ENCODE measurements around the gene ENO3.

Gene ENO3

GRCh38 chr17:4965311-4965986 lies 14.5 kb downstream of the ENO3 start:
- no peaks in the 10 kb centered on the region for H3K4me1 ChIP-seq (ENCODE audit: control insufficient read depth, insufficient read depth, low read length)
- H3K27me3 ChIP-seq (ENCODE audit: control insufficient read depth, insufficient read depth, low read length, poor library complexity, severe bottlenecking): no peaks in the 10 kb centered on the region
- H3K9me3 ChIP-seq (ENCODE audit: control insufficient read depth, low read length): no peaks in the 10 kb centered on the region
- no peaks in the 10 kb centered on the region for H3K36me3 ChIP-seq (ENCODE audit: control insufficient read depth, insufficient read depth, low read length)
- H3K27ac ChIP-seq (ENCODE audit: insufficient read depth, low read depth, low read length, poor library complexity, severe bottlenecking): no peak overlapping the region
- WGBS, 2 experiments: 95 to 96% methylated on average over 13 to 15 of the region's 15 CpGs
- H3K4me3 ChIP-seq (ENCODE audit: insufficient read depth, low read depth, low read length): no peak overlapping the region

- Histone ChIP-seq H3K27ac (ENCODE audit: insufficient read depth, low read depth, low read length, poor library complexity, severe bottlenecking) (peak overlapping the region; percentile 90), H3K9me3 (ENCODE audit: control insufficient read depth, low read length) (no peaks in the 10 kb centered on the region), H3K4me1 (ENCODE audit: control insufficient read depth, insufficient read depth, low read length) (no peaks in the 10 kb centered on the region), H3K4me3 (ENCODE audit: insufficient read depth, low read depth, low read length) (peak overlapping the region; percentile 81), H3K36me3 (ENCODE audit: control insufficient read depth, insufficient read depth, low read length) (no peaks in the 10 kb centered on the region), H3K27me3 (ENCODE audit: control insufficient read depth, insufficient read depth, low read length, poor library complexity, severe bottlenecking) (no peaks in the 10 kb centered on the region)
- WGBS, 2 experiments: 3 to 7% methylated on average over 42 of the region's 42 CpGs
These were observed 16.1 kb downstream of the ENO3 start for GRCh38 chr17:4966844-4967538.

- 5 to 8% methylated on average over 66 of the region's 66 CpGs for WGBS, 2 experiments
- Histone ChIP-seq H3K36me3 (ENCODE audit: control insufficient read depth, insufficient read depth, low read length) (no peaks in the 10 kb centered on the region), H3K27ac (ENCODE audit: insufficient read depth, low read depth, low read length, poor library complexity, severe bottlenecking) (peak within 1 kb of the TSS; percentile 90), H3K4me3 (ENCODE audit: insufficient read depth, low read depth, low read length) (peak within 1 kb of the TSS; percentile 81), H3K27me3 (ENCODE audit: control insufficient read depth, insufficient read depth, low read length, poor library complexity, severe bottlenecking) (no peaks in the 10 kb centered on the region), H3K4me1 (ENCODE audit: control insufficient read depth, insufficient read depth, low read length) (no peaks in the 10 kb centered on the region), H3K9me3 (ENCODE audit: control insufficient read depth, low read length) (no peaks in the 10 kb centered on the region)
These were observed 16.9 kb downstream of the ENO3 start, which contains the start of gene SPAG7 for GRCh38 chr17:4967539-4968485. SPAG7 (minus strand) TSS chr17:4967817; CDS start chr17:4967804, 13 bp downstream.

GRCh38 chr17:4968486-4969046 lies 17.6 kb downstream of the ENO3 start:
- Histone ChIP-seq H3K36me3 (ENCODE audit: control insufficient read depth, insufficient read depth, low read length) (no peaks in the 10 kb centered on the region), H3K4me3 (ENCODE audit: insufficient read depth, low read depth, low read length) (peak overlapping the region; percentile 81), H3K27me3 (ENCODE audit: control insufficient read depth, insufficient read depth, low read length, poor library complexity, severe bottlenecking) (no peaks in the 10 kb centered on the region), H3K9me3 (ENCODE audit: control insufficient read depth, low read length) (no peaks in the 10 kb centered on the region), H3K27ac (ENCODE audit: insufficient read depth, low read depth, low read length, poor library complexity, severe bottlenecking) (peak overlapping the region; percentile 82), H3K4me1 (ENCODE audit: control insufficient read depth, insufficient read depth, low read length) (no peaks in the 10 kb centered on the region)
- 4 to 8% methylated on average over 23 of the region's 23 CpGs for WGBS, 2 experiments

GRCh38 chr17:4969047-4969550 lies 18.2 kb downstream of the ENO3 start:
- H3K36me3 ChIP-seq (ENCODE audit: control insufficient read depth, insufficient read depth, low read length): no peaks in the 10 kb centered on the region
- no peak overlapping the region for H3K27ac ChIP-seq (ENCODE audit: insufficient read depth, low read depth, low read length, poor library complexity, severe bottlenecking)
- peak overlapping the region; percentile 81 for H3K4me3 ChIP-seq (ENCODE audit: insufficient read depth, low read depth, low read length)
- WGBS, 2 experiments: 25 to 29% methylated on average over 15 of the region's 15 CpGs
- H3K9me3 ChIP-seq (ENCODE audit: control insufficient read depth, low read length): no peaks in the 10 kb centered on the region
- H3K4me1 ChIP-seq (ENCODE audit: control insufficient read depth, insufficient read depth, low read length): no peaks in the 10 kb centered on the region
- no peaks in the 10 kb centered on the region for H3K27me3 ChIP-seq (ENCODE audit: control insufficient read depth, insufficient read depth, low read length, poor library complexity, severe bottlenecking)

GRCh38 chr17:4969551-4970173 lies 18.7 kb downstream of the ENO3 start:
- whole genome bisulfite sequencing, 2 experiments: 83 to 87% methylated on average over 16 of the region's 16 CpGs
- no peaks in the 10 kb centered on the region for H3K4me1 ChIP-seq (ENCODE audit: control insufficient read depth, insufficient read depth, low read length)
- peak overlapping the region; percentile 81 for H3K4me3 ChIP-seq (ENCODE audit: insufficient read depth, low read depth, low read length)
- no peak overlapping the region for H3K27ac ChIP-seq (ENCODE audit: insufficient read depth, low read depth, low read length, poor library complexity, severe bottlenecking)
- H3K9me3 ChIP-seq (ENCODE audit: control insufficient read depth, low read length): no peaks in the 10 kb centered on the region
- no peaks in the 10 kb centered on the region for H3K36me3 ChIP-seq (ENCODE audit: control insufficient read depth, insufficient read depth, low read length)
- H3K27me3 ChIP-seq (ENCODE audit: control insufficient read depth, insufficient read depth, low read length, poor library complexity, severe bottlenecking): no peaks in the 10 kb centered on the region

GRCh38 chr17:4970273-4970672 lies 19.4 kb downstream of the ENO3 start:
- no peaks in the 10 kb centered on the region for H3K9me3 ChIP-seq (ENCODE audit: control insufficient read depth, low read length)
- no peaks in the 10 kb centered on the region for H3K4me1 ChIP-seq (ENCODE audit: control insufficient read depth, insufficient read depth, low read length)
- 95 to 96% methylated on average over 8 of the region's 8 CpGs for WGBS, 2 experiments
- H3K27me3 ChIP-seq (ENCODE audit: control insufficient read depth, insufficient read depth, low read length, poor library complexity, severe bottlenecking): no peaks in the 10 kb centered on the region
- H3K27ac ChIP-seq (ENCODE audit: insufficient read depth, low read depth, low read length, poor library complexity, severe bottlenecking): no peak overlapping the region
- H3K4me3 ChIP-seq (ENCODE audit: insufficient read depth, low read depth, low read length): no peak overlapping the region
- no peaks in the 10 kb centered on the region for H3K36me3 ChIP-seq (ENCODE audit: control insufficient read depth, insufficient read depth, low read length)

GRCh38 chr17:4971826-4972225 lies 20.9 kb downstream of the ENO3 start:
- no peaks in the 10 kb centered on the region for H3K27me3 ChIP-seq (ENCODE audit: control insufficient read depth, insufficient read depth, low read length, poor library complexity, severe bottlenecking)
- no peaks in the 10 kb centered on the region for H3K9me3 ChIP-seq (ENCODE audit: control insufficient read depth, low read length)
- H3K36me3 ChIP-seq (ENCODE audit: control insufficient read depth, insufficient read depth, low read length): no peaks in the 10 kb centered on the region
- no peaks in the 10 kb centered on the region for H3K4me1 ChIP-seq (ENCODE audit: control insufficient read depth, insufficient read depth, low read length)
- H3K4me3 ChIP-seq (ENCODE audit: insufficient read depth, low read depth, low read length): no peak overlapping the region
- WGBS, 2 experiments: 95 to 97% methylated on average over 6 of the region's 6 CpGs
- no peak overlapping the region for H3K27ac ChIP-seq (ENCODE audit: insufficient read depth, low read depth, low read length, poor library complexity, severe bottlenecking)

- H3K4me1 ChIP-seq (ENCODE audit: control insufficient read depth, insufficient read depth, low read length): no peaks in the 10 kb centered on the region
- H3K27ac ChIP-seq (ENCODE audit: insufficient read depth, low read depth, low read length, poor library complexity, severe bottlenecking): no peak overlapping the region
- no peaks in the 10 kb centered on the region for H3K9me3 ChIP-seq (ENCODE audit: control insufficient read depth, low read length)
- H3K27me3 ChIP-seq (ENCODE audit: control insufficient read depth, insufficient read depth, low read length, poor library complexity, severe bottlenecking): no peaks in the 10 kb centered on the region
- no peaks in the 10 kb centered on the region for H3K36me3 ChIP-seq (ENCODE audit: control insufficient read depth, insufficient read depth, low read length)
- 89 to 95% methylated on average over 12 of the region's 12 CpGs for WGBS, 2 experiments
- no peak overlapping the region for H3K4me3 ChIP-seq (ENCODE audit: insufficient read depth, low read depth, low read length)
These were observed 21.4 kb downstream of the ENO3 start for GRCh38 chr17:4972322-4972721.
